Melanocyte of skin (primary cell): Measurements from ENCODE around the gene PIGBOS1. TPM values are rescaled to one million over a fixed set of nuclear protein-coding genes. Genes with fewer than 3 reads are reported as not detected.

Source experiments
- total RNA-seq, 2 donors: library from RNA; depleted of rRNA; stranded (reverse); fragments of >200 nt; gene quantifications; 2 replicates each; pipeline ENCODE4 v1.2.3, GENCODE V29; 2012

Gene PIGBOS1, protein sequence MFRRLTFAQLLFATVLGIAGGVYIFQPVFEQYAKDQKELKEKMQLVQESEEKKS
- 1 to 10 TPM; 5.5 to 6.0 TPM for total RNA-seq

GRCh38 chr15:55318588-55319494 lies at the start of gene PIGBOS1, which contains the start of gene PIGB:
Gene PIGBOS1, minus strand, starts transcription at chr15:55319123. Its CDS starts 1,331 bp downstream, at chr15:55317792.
Gene PIGB, plus strand, starts transcription at chr15:55319222. Its CDS starts 29 bp downstream, at chr15:55319251.

DNA sequence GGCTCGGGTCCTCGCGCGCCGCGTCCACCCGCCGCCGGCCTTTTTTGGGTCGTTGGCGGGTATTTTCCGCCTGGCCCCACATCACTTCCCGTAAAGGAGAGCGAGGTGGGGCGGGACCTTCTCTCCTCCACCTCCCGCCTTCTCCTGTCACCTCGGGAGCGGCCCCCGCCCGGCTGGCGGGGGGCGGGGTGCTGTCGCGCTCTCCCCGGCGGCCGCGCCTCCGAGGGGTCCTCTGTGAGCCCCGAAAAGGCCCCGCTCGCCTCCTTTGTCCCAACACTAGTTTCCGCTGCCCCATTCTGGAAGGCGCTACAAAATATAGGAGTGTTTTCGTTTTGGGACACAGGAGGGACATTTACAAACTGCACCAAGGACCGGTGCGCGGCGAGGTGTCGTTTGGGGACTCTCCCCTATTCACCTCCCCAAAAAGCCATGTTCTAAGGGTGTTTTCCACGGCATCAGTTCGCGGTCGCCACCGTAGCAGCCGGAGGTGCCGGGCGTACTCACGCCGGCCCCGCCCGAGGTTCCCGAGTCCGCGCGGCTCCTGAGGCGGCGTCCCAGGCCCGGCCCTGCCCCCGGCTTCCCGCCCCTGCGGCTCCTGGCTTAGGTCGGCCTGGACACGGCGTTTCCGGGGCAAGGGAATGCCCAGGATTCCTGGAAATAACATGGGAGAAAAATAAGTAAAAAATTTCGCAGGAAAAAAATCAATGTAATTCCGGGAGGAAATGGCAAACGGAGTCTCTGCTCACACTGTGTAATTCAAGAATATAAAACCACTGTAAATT lies 29.0 kb downstream of the PIGBOS1 start, which contains the start of gene RAB27A:
Gene RAB27A (minus strand): TSS at position 68 of the 782 bp plus-strand sequence. CDS start 54,879 bp downstream, outside the sequence.

Other genes starting within 250 kb of the PIGBOS1 start
- gene RSL24D1, start 122.2 kb downstream of the PIGBOS1 start, total RNA-seq: 10 to 100 TPM; 21.0 to 45.3 TPM
- gene RAB27A, start 29.3 kb downstream of the PIGBOS1 start, total RNA-seq: 100 to 1,000 TPM; 106 to 238 TPM
- gene PIGB, start 99 bp upstream of the PIGBOS1 start, total RNA-seq: 10 to 100 TPM; 31.3 to 43.0 TPM
- gene CCPG1, start 89.2 kb upstream of the PIGBOS1 start, total RNA-seq: 10 to 100 TPM; 23.0 to 27.5 TPM
- gene PIERCE2, start 89.4 kb upstream of the PIGBOS1 start, total RNA-seq: 1 to 10 TPM; 1.4 to 3.7 TPM
- 1 to 10 TPM; 2.8 to 3.0 TPM for gene DNAAF4, start 189.1 kb upstream of the PIGBOS1 start, total RNA-seq